ENCODE measurements around the gene NKX1-1. TPM values are rescaled to one million over a fixed set of nuclear protein-coding genes. Genes with fewer than 3 reads are reported as not detected.

NKX1-1 gene
- total and polyA plus RNA-seq, 9 of the 15 experiments (the other 6 are each of a cell fraction or from before 2014, with no cell fraction given): not detected

- no peak for FAIRE-seq
- intact Hi-C loops (cut with micrococcal nuclease): no loop called here
- no peak for ATAC-seq
- Histone ChIP-seq H3K9me1 (ENCODE audit: control insufficient read depth, insufficient read depth, low read length) (no peaks in the 10 kb centered on the region), H3K4me2 (ENCODE audit: insufficient read depth, low read length) (no peak overlapping the region), H4K20me1 (replicated peaks; ENCODE audit: control insufficient read depth, insufficient read depth, low read length) (no peaks in the 10 kb centered on the region; the same call in 1 of the 2 replicates), H3K4me1 (replicated peaks in 1 of 2; ENCODE audit: control insufficient read depth in 2 of 2, insufficient read depth in 2 of 2, low read length in 2 of 2) (peaks cover 0 to 6% of the 10 kb centered on the region in 2 experiments; a peak in 1 of 5 replicates), H3K27ac (ENCODE audit: extremely low read depth, low read depth, low read length) (no peak overlapping the region), H2AFZ (ENCODE audit: low read depth, low read length) (no peak overlapping the region), H3K36me3 (ENCODE audit: control insufficient read depth, insufficient read depth, low read length) (no peaks in the 10 kb centered on the region), H3K9ac (ENCODE audit: insufficient read depth in 1 of 2, low read depth in 2 of 2, low read length in 2 of 2) (no peak overlapping the region), H3K4me3 (no peak overlapping the region), H3K79me2 (ENCODE audit: control insufficient read depth, insufficient read depth, low read length) (no peaks in the 10 kb centered on the region), H3K9me3 (replicated peaks; ENCODE audit: control insufficient read depth, insufficient read depth, low read depth, low read length) (peaks cover 5% of the 10 kb centered on the region), H3K27me3 (ENCODE audit: control insufficient read depth in 2 of 2, insufficient read depth in 2 of 2, low read length in 2 of 2) (peaks cover 0 to 39% of the 10 kb centered on the region in 2 experiments; a peak in 3 of 5 replicates)
- ChIA-PET POLR2A (no interaction called here), CTCF (ENCODE audit: low intra/inter-chr PET ratio) (no interaction called here)
- no peak for DNase-seq (ENCODE audit: extremely low read depth in 1 of 4, low spot score in 3 of 4)
- BruUV-seq (replicated peaks): no TSS peak
- WGBS (ENCODE audit: insufficient coverage, low coverage, missing lambda C conversion rate): 3% methylated on average over 5 of the region's 5 CpGs
- in situ Hi-C loops (cut with MboI): no loop called here
- TF ChIP-seq FOXK2 (conservative IDR thresholded peaks at IDR 0.05 in 1 of 2, IDR thresholded peaks at IDR 0.05 in 1 of 2; ENCODE audit: low read depth in 2 of 2): no peak
- no peak for TF ChIP-seq TOE1 (IDR thresholded peaks at IDR 0.05; ENCODE audit: borderline replicate concordance)
- no peak for TF ChIP-seq TOE1 (CRISPR knock-in tag; IDR thresholded peaks at IDR 0.05; ENCODE audit: borderline replicate concordance, low read depth)
- no peak for TF ChIP-seq ZNF134 (CRISPR knock-in tag; conservative IDR thresholded peaks at IDR 0.05)
- TF ChIP-seq BCLAF1 (IDR thresholded peaks at IDR 0.05; ENCODE audit: borderline replicate concordance in 1 of 2, control insufficient read depth in 1 of 2, low read depth in 2 of 2, low read length in 1 of 2): no peak
- no peak for TF ChIP-seq ATF1 (CRISPR knock-in tag; IDR thresholded peaks at IDR 0.05)
- TF ChIP-seq ATF1 (tag; IDR thresholded peaks at IDR 0.05): 0 out of 2 replicates have a peak, but pooled peaks have one; percentile 27
- no peak for TF ChIP-seq CCAR2 (IDR thresholded peaks at IDR 0.05; ENCODE audit: low read depth, low read length)
- TF ChIP-seq HDAC3 (IDR thresholded peaks at IDR 0.05; ENCODE audit: borderline replicate concordance, partially characterized antibody): no peak
- no peak for TF ChIP-seq RBM22 (IDR thresholded peaks at IDR 0.05; ENCODE audit: low read depth, low read length, poor library complexity, severe bottlenecking)
- TF ChIP-seq CLOCK (CRISPR knock-in tag; IDR thresholded peaks at IDR 0.05; ENCODE audit: borderline replicate concordance): no peak
- no peak for TF ChIP-seq MAFK (IDR thresholded peaks at IDR 0.05; ENCODE audit: low read length)
- TF ChIP-seq PYGO2 (tag; IDR thresholded peaks at IDR 0.05): no peak
- TF ChIP-seq PRPF4 (IDR thresholded peaks at IDR 0.05; ENCODE audit: insufficient read depth, low read depth, low read length, poor library complexity, severe bottlenecking): no peak
- no peak for TF ChIP-seq SP2 (IDR thresholded peaks at IDR 0.05; ENCODE audit: extremely low read depth, low read depth, low read length, poor library complexity, severe bottlenecking)
- TF ChIP-seq MAZ (CRISPR knock-in tag; conservative IDR thresholded peaks at IDR 0.05 in 1 of 2, IDR thresholded peaks at IDR 0.05 in 1 of 2): no peak
These were observed 46.3 kb upstream of the NKX1-1 start for GRCh38 chr4:1452431-1453051.

All from K562 (cell line).